ENCODE results near the gene SEL1L2. TPM values are rescaled to one million over a fixed set of nuclear protein-coding genes. Genes with fewer than 3 reads are reported as not detected.

SEL1L2 gene
- polyA plus RNA-seq, 1 experiment, result not detected

DNA sequence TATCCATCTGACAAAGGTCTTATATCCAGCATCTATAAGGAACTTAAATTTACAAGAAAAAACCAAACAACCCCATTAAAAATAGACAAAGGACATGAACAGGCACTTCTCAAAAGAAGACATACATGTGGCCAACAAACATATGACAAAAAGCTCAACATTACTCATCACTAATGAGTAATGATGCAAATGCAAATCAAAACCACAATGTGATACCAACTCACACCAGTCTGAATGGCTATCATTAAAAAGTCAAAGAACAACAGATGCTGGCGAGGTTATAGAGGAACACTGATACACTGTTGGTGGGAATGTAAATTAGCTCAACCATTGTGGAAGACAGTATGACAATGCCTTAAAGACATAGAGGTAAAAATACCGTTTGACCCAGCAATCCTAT lies 18.8 kb upstream of the SEL1L2 start:
- Histone ChIP-seq H3K9me3 (ENCODE audit: control insufficient read depth, insufficient read depth, low read length) (peaks cover 5% of the 10 kb centered on the region), H3K27ac (ENCODE audit: low read depth, low read length) (no peak overlapping the region), H3K4me3 (ENCODE audit: low read depth, low read length) (no peak overlapping the region), H3K27me3 (ENCODE audit: control insufficient read depth, insufficient read depth, low read length) (no peaks in the 10 kb centered on the region)
- no peak for TF ChIP-seq CTCF (IDR thresholded peaks at IDR 0.05; ENCODE audit: low read depth, low read length)
- POLR2A ChIA-PET, result no interaction called here
- no peak for DNase-seq (ENCODE audit: low read depth, low spot score)
- CTCF ChIA-PET, result no interaction called here

- Histone ChIP-seq H3K27me3 (ENCODE audit: control insufficient read depth, insufficient read depth, low read length) (no peaks in the 10 kb centered on the region), H3K27ac (ENCODE audit: low read depth, low read length) (no peak overlapping the region), H3K9me3 (ENCODE audit: control insufficient read depth, insufficient read depth, low read length) (no peaks in the 10 kb centered on the region), H3K4me3 (ENCODE audit: low read depth, low read length) (no peak overlapping the region)
- no peak for TF ChIP-seq CTCF (IDR thresholded peaks at IDR 0.05; ENCODE audit: low read depth, low read length)
- DNase-seq (ENCODE audit: low read depth, low spot score), result no peak
- ChIA-PET POLR2A (no interaction called here), CTCF (no interaction called here)
Observed at GRCh38 chr20:14005996-14006395, 15.6 kb upstream of the SEL1L2 start.

GRCh38 chr20:14000917-14001316 lies 10.5 kb upstream of the SEL1L2 start:
- CTCF ChIA-PET, result no interaction called here
- no peaks in the 10 kb centered on the region; the same call in 1 of the 2 replicates for H3K9me3 ChIP-seq (ENCODE audit: control insufficient read depth, insufficient read depth, low read length)
- TF ChIP-seq CTCF (IDR thresholded peaks at IDR 0.05; ENCODE audit: low read depth, low read length), result no peak
- POLR2A ChIA-PET, result no interaction called here
- H3K4me3 ChIP-seq (ENCODE audit: low read depth, low read length), result no peak overlapping the region
- no peak for DNase-seq (ENCODE audit: low read depth, low spot score)
- no peaks in the 10 kb centered on the region for H3K27me3 ChIP-seq (ENCODE audit: control insufficient read depth, insufficient read depth, low read length)
- no peak overlapping the region for H3K27ac ChIP-seq (ENCODE audit: low read depth, low read length)

DNA sequence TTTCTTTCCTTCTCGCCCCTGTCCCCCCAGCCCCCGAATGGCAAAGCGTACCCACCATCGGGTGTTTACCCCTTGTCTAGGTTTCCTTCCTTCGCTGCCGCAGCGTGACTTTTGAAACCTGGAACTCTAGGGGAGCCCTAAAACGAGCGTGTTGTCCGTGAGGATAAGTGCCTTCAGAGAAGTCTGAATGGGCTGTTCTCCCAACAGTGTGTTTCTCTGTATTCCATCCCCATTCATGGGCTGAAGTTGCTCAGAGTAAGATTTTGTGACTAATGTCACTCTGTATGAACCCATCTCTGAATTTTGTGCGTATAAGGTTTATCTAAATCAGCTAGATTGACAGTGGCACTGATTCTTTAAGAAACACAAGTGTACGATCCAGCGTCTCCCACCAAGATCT lies 5.9 kb upstream of the SEL1L2 start:
- ChIA-PET POLR2A (no interaction called here), CTCF (no interaction called here)
- TF ChIP-seq CTCF (IDR thresholded peaks at IDR 0.05; ENCODE audit: low read depth, low read length), result no peak
- Histone ChIP-seq H3K9me3 (ENCODE audit: control insufficient read depth, insufficient read depth, low read length) (peaks cover 12% of the 10 kb centered on the region), H3K4me3 (ENCODE audit: low read depth, low read length) (no peak overlapping the region), H3K27me3 (ENCODE audit: control insufficient read depth, insufficient read depth, low read length) (no peaks in the 10 kb centered on the region), H3K27ac (ENCODE audit: low read depth, low read length) (no peak overlapping the region)
- DNase-seq (ENCODE audit: low read depth, low spot score), result no peak

DNA sequence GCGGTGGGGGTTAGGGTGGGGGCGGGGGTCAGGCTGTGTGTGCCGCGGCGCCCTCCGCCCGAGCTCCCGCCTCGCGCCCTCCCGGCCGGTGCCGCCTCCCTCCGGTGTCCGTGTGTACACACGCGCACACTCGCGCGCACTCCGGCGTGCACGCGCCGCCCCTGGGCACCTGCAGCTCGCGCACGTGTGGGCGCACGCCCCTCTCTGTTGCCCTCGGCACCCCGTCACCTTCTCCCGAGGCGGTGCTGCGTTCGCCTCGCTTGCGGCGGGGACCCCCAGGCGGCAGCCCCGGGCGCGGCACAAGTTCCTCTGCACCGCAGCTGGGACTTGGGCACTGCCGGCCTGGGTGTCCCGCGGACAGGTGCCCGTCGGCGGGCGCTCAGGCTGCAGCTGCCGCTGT lies 5.4 kb upstream of the SEL1L2 start:
- POLR2A ChIA-PET, result no interaction called here
- no peak overlapping the region for H3K4me3 ChIP-seq (ENCODE audit: low read depth, low read length)
- H3K27ac ChIP-seq (ENCODE audit: low read depth, low read length), result no peak overlapping the region
- H3K9me3 ChIP-seq (ENCODE audit: control insufficient read depth, insufficient read depth, low read length), result peaks cover 12% of the 10 kb centered on the region
- H3K27me3 ChIP-seq (ENCODE audit: control insufficient read depth, insufficient read depth, low read length), result no peaks in the 10 kb centered on the region
- DNase-seq (ENCODE audit: low read depth, low spot score), result no peak
- no peak for TF ChIP-seq CTCF (IDR thresholded peaks at IDR 0.05; ENCODE audit: low read depth, low read length)
- CTCF ChIA-PET, result interaction anchor here (0.6 kb wide), 1 partner anchor 176 kb away, joined by 4 read pairs; no protein-coding TSS in a partner anchor

Data from AG04450 (cell line).